PFSK-1 (cell line): ENCODE data around the gene SFXN1.

Experiments
- FOXP2 ChIP-seq: optimal IDR thresholded peaks from 2 replicates; pipeline ENCODE3; 2011; ENCODE audit warnings: borderline replicate concordance, control low read depth, inconsistent platforms; ENCODE audit not compliant: insufficient read depth; ENCODE audit errors: extremely low read length, extremely low read depth
- POLR2AphosphoS5 ChIP-seq: IDR thresholded peaks from 2 replicates; pipeline ENCODE4 v1.6.1; 2012; ENCODE audit warnings: low read depth, mild to moderate bottlenecking, control low read depth, low read length, moderate library complexity
- REST ChIP-seq, 2 experiments: IDR thresholded peaks; 2 replicates each; pipeline versions ENCODE4 v1.6.1 to v1.8.0; 2011 to 2012; ENCODE audit warnings: low read depth in 2 of 2, low read length in 2 of 2, control low read depth in 1 of 2, inconsistent platforms in 1 of 2, mild to moderate bottlenecking in 1 of 2, moderate library complexity in 1 of 2; ENCODE audit not compliant: insufficient read depth in 1 of 2
- SIN3A ChIP-seq: IDR thresholded peaks from 2 replicates; pipeline ENCODE4 v1.6.1; 2012; ENCODE audit warnings: mild to moderate bottlenecking, low read length, moderate library complexity, borderline replicate concordance; ENCODE audit not compliant: insufficient read depth
- TAF1 ChIP-seq: IDR thresholded peaks from 2 replicates; pipeline ENCODE4 v1.6.1; 2012; ENCODE audit warnings: low read length, control low read depth, borderline replicate concordance; ENCODE audit not compliant: insufficient read depth

The SFXN1 gene

GRCh38 chr5:175443514-175444059 lies 34.8 kb upstream of the SFXN1 start:
- TF ChIP-seq SIN3A (no peak), REST (IDR thresholded peaks at IDR 0.05; ENCODE audit: insufficient read depth in 1 of 2, low read depth in 2 of 2, low read length in 2 of 2) (no peak), POLR2AphosphoS5 (no peak), TAF1 (no peak), FOXP2 (no peak)

- no peak for TF ChIP-seq POLR2AphosphoS5
- no peak for TF ChIP-seq FOXP2
- no peak for TF ChIP-seq TAF1
- TF ChIP-seq REST (IDR thresholded peaks at IDR 0.05; ENCODE audit: insufficient read depth in 1 of 2, low read depth in 2 of 2, low read length in 2 of 2) = no peak
- no peak for TF ChIP-seq SIN3A
Measured at GRCh38 chr5:175444060-175444904, 34.1 kb upstream of the SFXN1 start, which contains the start of gene DRD1. TSS of gene DRD1 (minus strand) at chr5:175444182. CDS start at chr5:175443099, 1,083 bp downstream.

GRCh38 chr5:175444905-175445456 lies 33.4 kb upstream of the SFXN1 start:
- no peak for TF ChIP-seq REST (IDR thresholded peaks at IDR 0.05; ENCODE audit: insufficient read depth in 1 of 2, low read depth in 2 of 2, low read length in 2 of 2)
- no peak for TF ChIP-seq POLR2AphosphoS5

GRCh38 chr5:175447571-175447970 lies 30.8 kb upstream of the SFXN1 start:
- TF ChIP-seq FOXP2 (no peak), REST (IDR thresholded peaks at IDR 0.05; ENCODE audit: insufficient read depth in 1 of 2, low read depth in 2 of 2, low read length in 2 of 2) (no peak), POLR2AphosphoS5 (no peak)

GRCh38 chr5:175448276-175448675 lies 30.1 kb upstream of the SFXN1 start:
- TF ChIP-seq POLR2AphosphoS5 (no peak), REST (IDR thresholded peaks at IDR 0.05; ENCODE audit: insufficient read depth in 1 of 2, low read depth in 2 of 2, low read length in 2 of 2) (no peak), SIN3A (no peak), FOXP2 (no peak), TAF1 (no peak)
